ENCODE data around the gene DUSP7.
A peak's percentile ranks its signal among the peaks of the same experiment; 100 is the strongest.
"Not testable (repeated sequence)": the region's sequence is repeated elsewhere in the genome, so short reads cannot be mapped to it uniquely, and the experiment has no call there.

Gene DUSP7

DNA sequence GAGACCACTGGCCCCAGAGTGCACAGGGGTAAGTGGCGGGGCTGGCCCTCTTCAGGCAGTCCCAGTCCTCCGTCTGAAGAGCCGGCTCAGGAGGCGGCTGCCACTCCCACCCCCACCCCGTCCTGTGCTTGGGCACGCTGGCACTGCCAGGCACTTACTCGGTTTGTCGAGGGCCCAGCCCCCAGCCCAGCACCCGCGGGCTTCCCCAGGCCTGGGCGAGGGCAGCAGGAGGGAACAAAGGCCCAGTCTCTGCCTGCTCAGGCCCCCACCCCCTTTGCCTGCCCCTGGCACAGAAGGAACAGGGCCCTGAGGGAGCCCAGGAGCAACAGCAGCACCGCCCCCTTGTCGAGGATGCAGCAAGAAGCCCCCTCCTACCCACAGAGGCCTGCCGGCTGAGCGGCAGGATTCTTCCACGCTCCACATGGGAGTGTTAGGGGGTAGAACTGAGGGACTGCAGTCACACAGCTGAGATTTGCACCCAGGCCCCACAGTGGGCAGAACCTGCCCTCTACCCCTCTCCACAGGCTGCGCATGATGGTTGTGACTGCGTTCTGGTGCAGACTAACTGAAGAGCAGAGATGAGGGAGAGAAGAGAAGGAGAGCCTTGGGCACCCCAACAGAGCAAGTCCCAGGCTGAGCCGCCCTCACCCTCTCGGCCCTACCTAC is 8.9 kb downstream of the DUSP7 start:
- no peak overlapping the region; the same call in 1 of the 2 replicates for H3K4me3 ChIP-seq (replicated peaks; ENCODE audit: low read depth, low read length)
- no peak for DNase-seq (ENCODE audit: extremely low read depth, low read depth)
- TF ChIP-seq, protein P1, sequence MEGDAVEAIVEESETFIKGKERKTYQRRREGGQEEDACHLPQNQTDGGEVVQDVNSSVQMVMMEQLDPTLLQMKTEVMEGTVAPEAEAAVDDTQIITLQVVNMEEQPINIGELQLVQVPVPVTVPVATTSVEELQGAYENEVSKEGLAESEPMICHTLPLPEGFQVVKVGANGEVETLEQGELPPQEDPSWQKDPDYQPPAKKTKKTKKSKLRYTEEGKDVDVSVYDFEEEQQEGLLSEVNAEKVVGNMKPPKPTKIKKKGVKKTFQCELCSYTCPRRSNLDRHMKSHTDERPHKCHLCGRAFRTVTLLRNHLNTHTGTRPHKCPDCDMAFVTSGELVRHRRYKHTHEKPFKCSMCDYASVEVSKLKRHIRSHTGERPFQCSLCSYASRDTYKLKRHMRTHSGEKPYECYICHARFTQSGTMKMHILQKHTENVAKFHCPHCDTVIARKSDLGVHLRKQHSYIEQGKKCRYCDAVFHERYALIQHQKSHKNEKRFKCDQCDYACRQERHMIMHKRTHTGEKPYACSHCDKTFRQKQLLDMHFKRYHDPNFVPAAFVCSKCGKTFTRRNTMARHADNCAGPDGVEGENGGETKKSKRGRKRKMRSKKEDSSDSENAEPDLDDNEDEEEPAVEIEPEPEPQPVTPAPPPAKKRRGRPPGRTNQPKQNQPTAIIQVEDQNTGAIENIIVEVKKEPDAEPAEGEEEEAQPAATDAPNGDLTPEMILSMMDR (IDR thresholded peaks at IDR 0.05; ENCODE audit: low read depth, low read length, missing control alignments) = no peak

DNA sequence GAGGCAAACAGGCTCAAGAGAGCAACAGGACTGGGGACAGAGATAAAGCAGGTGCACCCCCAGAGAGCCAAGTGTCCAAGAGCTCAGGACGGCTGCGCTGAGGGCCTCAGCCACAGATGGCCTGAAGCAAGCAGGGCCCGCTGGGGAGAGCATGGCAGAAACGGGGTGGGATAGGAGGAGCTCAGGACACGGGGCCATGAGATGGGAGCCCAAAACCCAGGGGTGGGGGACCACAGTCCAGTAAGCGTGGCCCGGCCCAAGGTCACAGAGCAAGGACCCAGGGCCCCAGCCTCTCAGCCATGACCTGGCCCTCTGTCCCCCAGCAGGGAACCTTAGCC is 9.5 kb downstream of the DUSP7 start:
- H3K4me3 ChIP-seq (replicated peaks; ENCODE audit: low read depth, low read length) = peak overlapping the region; percentile 27
- no peak for DNase-seq (ENCODE audit: extremely low read depth, low read depth)
- TF ChIP-seq, protein P1 (IDR thresholded peaks at IDR 0.05; ENCODE audit: low read depth, low read length, missing control alignments) = no peak

DNA sequence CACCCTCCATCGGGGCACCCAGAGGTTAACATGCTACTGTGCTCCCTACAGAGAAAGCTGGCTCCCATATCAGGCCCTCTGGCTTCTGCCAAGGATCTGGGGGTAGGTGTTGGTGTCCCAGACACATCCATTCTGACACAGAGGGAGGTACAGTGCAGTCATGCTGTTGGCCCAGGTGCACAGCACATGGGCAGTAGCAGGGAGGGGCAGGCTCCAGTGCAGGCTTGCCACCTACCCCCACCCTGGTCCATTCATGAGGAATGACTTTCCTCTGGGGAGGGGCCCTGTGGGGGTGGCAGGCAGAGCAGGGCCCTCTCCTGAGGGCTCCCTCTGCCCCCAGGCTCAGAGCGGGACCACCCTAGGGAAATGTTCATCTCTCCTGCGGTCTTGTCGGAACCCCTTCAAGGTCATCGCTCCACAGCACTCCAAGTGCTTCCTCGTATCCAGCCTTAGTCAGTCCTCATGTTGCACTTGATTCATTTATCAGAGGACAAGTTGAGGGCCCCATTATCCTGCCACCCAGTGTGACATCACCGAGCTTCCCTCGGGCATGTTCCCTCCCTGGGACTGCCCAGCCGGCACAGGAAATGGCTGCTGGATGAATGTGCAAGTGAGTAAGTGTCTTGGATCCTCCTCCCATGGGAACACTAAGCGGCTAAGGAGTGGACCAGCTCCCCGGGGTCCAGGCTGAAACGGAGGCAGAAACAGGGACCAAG is 10.0 kb downstream of the DUSP7 start:
- H3K4me3 ChIP-seq (replicated peaks; ENCODE audit: low read depth, low read length) = peak overlapping the region; percentile 27
- peak; percentile 91 for DNase-seq (ENCODE audit: extremely low read depth, low read depth)

DNA sequence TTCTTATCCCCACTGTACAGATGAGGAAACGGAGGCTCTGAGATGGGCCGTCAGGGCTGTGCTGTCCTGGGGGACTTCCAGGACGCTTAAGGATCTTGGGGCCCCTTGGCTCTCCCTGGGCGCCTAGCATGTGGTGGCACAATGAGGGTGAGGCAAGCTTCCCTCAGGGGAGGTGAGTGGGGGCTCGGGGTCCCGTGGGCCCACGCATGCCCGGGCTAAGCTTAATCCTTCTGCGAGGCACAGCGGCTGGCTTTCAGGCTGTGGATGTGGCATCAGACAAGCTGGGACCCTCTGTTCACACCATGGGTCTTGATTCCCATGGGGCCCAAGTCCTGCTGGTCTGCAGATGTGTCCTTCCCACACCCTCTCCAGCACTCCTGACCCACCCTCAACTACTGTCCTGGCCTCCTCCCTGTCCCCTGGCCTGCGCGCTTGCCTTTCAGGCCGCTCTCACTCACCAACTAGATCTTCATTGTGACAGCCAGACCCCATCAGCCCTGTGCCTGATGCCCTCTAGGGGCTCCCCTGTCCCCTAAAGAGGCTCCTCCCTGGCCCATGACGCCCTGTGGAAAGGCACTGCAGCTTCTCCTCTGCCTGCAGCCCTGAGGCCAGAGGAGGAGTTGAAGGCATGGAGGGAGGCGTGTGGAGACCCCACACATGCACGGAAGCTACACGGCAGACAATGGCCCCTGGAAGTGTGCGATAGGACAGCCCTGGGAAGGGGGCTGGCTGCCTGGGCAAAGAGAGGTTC is 11.3 kb downstream of the DUSP7 start:
- no peak for DNase-seq (ENCODE audit: extremely low read depth, low read depth)
- H3K4me3 ChIP-seq (replicated peaks; ENCODE audit: low read depth, low read length) = no peak overlapping the region
- TF ChIP-seq, protein P1 (IDR thresholded peaks at IDR 0.05; ENCODE audit: low read depth, low read length, missing control alignments) = no peak

More for the DNA sequence above, 10.0 kb downstream of the DUSP7 start:
- TF ChIP-seq, protein P1 (IDR thresholded peaks at IDR 0.05; ENCODE audit: low read depth, low read length, missing control alignments) = no peak

DNA sequence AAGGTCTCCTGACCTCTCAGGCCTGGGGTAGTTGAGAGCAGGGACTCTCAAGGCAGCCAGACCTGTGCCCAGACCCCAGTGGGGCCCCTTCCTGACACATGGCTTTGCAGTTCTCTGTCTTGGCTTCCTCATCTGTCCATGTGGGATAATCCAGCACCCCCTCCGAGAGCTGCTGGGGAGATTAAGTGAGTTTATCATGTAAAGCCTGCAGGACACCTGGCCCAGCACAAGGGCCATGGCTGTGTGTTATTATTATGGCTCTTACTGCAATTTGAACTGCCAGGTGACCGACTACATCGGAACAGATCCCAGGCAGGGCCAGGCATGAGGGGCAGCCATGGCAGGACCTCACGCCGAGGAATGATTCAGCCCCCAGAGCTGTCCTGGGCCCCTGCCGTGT is 12.6 kb downstream of the DUSP7 start:
- TF ChIP-seq, protein P1 (IDR thresholded peaks at IDR 0.05; ENCODE audit: low read depth, low read length, missing control alignments) = no peak
- DNase-seq (ENCODE audit: extremely low read depth, low read depth) = no peak
- no peak overlapping the region for H3K4me3 ChIP-seq (replicated peaks; ENCODE audit: low read depth, low read length)

DNA sequence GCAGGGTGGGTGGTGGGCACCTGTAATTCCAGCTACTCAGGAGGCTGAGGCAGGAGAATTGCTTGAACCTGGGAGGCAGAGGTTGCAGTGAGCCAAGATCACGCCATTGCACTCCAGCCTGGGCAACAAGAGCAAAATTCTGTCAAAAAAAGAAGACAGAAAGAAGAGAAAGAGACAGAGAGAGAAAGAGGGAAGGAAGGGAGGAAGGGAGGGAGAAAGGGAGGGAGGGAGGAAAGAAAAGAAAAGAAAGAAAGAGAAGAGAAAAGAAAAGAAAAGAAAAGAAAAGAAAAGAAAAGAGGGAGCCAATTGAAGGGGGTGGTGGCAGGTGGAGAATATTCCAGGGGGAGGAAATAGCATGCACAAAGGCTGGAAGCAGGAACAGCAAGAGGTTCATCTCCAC is 13.3 kb downstream of the DUSP7 start:
- not testable (repeated sequence) for H3K4me3 ChIP-seq (replicated peaks; ENCODE audit: low read depth, low read length); DNase-seq (ENCODE audit: extremely low read depth, low read depth)

DNA sequence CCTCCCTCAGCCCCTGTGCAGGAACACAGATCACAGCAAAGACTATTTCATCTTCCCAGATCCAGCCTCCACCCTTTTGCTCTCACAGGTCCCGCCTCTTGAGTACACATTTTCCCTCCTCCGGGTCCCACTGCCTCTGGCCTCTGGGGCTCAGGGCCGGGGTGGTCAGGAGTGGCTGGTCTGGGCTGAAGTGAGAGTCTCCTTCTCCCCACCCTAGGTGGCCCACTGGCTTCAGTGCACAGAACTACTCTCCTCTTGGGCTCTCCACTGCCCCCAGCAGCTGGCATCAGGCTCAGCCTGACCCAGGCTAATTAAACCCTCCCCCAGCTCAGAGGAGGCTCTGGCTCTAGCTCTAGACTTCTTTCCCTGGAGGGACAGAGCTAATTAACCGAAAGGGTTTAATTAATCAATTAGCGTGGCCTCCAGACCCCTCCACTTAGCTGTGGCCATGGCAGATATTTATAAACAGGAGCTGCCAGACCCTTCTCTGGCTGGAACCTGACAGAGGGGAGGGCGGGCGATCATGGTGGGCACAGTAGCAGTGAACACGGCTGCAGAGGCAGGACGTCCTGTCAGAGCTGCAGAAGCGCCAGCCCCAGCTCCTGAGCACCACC is 15.1 kb downstream of the DUSP7 start:
- H3K4me3 ChIP-seq (replicated peaks; ENCODE audit: low read depth, low read length) = no peak overlapping the region
- DNase-seq (ENCODE audit: extremely low read depth, low read depth) = no peak
- TF ChIP-seq, protein P1 (IDR thresholded peaks at IDR 0.05; ENCODE audit: low read depth, low read length, missing control alignments) = peak; percentile 16
